ENCODE results near the gene RHEB.

The RHEB gene

DNA sequence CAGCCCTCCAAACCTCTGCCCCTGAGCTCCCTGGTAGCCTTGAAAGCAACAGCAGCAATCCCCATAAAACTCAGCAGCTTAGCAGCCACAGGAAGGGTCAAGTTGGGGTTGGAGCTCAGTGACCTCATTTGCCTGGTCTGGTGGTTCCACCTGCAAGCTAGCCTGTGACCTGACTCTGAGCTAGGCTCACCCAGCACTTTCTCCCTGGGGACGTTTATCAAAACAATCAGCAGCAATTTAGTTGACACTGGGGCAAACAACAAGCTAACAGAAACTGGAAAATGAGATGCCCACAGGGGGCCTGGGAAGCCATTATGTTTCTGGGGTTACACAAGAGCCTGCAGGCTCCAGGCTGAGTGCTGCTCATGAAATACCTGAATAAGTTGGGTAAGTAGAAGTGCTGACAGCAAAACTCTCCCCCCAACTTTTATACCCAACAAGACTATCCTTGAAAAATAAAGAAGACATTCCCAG lies 57.4 kb downstream of the RHEB start:
- H3K27ac ChIP-seq (ENCODE audit: low read depth, low read length) = peak overlapping the region; percentile 42; the same call in 1 of the 2 replicates
- peaks cover 39% of the 10 kb centered on the region for H3K36me3 ChIP-seq (ENCODE audit: insufficient read depth, low read length)
- WGBS = 71% methylated on average over 1 of the region's 1 CpG
- H3K4me3 ChIP-seq (ENCODE audit: low read length) = no peak overlapping the region
- peaks cover 22% of the 10 kb centered on the region for H3K9me3 ChIP-seq (ENCODE audit: insufficient read depth, low read depth, low read length)
- H3K27me3 ChIP-seq (ENCODE audit: insufficient read depth, low read length) = no peaks in the 10 kb centered on the region
- peaks cover 19% of the 10 kb centered on the region for H3K4me1 ChIP-seq (ENCODE audit: insufficient read depth, low read length)
- H3K9ac ChIP-seq (ENCODE audit: low read depth, low read length) = no peak overlapping the region

DNA sequence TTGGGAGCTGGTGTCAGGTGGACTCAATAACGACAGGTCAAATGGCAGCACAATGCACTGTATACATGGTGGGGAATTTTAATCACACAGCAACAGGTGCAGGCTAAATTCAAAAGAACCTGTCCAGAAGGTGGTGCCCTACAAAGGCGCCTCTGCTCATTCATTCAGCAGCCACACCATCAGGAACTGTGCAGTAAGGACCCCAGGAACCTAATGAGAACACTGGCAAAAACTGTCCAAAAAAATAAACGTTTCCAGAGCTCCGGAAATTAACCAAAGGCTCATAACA lies 57.8 kb downstream of the RHEB start:
- no peak overlapping the region for H3K9ac ChIP-seq (ENCODE audit: low read depth, low read length)
- H3K36me3 ChIP-seq (ENCODE audit: insufficient read depth, low read length) = peaks cover 34% of the 10 kb centered on the region
- H3K9me3 ChIP-seq (ENCODE audit: insufficient read depth, low read depth, low read length) = peaks cover 22% of the 10 kb centered on the region
- no peak overlapping the region for H3K4me3 ChIP-seq (ENCODE audit: low read length)
- H3K4me1 ChIP-seq (ENCODE audit: insufficient read depth, low read length) = peaks cover 24% of the 10 kb centered on the region
- peak overlapping the region; percentile 42; the same call in 1 of the 2 replicates for H3K27ac ChIP-seq (ENCODE audit: low read depth, low read length)
- H3K27me3 ChIP-seq (ENCODE audit: insufficient read depth, low read length) = no peaks in the 10 kb centered on the region
- WGBS = 97% methylated on average over 4 of the region's 4 CpGs

DNA sequence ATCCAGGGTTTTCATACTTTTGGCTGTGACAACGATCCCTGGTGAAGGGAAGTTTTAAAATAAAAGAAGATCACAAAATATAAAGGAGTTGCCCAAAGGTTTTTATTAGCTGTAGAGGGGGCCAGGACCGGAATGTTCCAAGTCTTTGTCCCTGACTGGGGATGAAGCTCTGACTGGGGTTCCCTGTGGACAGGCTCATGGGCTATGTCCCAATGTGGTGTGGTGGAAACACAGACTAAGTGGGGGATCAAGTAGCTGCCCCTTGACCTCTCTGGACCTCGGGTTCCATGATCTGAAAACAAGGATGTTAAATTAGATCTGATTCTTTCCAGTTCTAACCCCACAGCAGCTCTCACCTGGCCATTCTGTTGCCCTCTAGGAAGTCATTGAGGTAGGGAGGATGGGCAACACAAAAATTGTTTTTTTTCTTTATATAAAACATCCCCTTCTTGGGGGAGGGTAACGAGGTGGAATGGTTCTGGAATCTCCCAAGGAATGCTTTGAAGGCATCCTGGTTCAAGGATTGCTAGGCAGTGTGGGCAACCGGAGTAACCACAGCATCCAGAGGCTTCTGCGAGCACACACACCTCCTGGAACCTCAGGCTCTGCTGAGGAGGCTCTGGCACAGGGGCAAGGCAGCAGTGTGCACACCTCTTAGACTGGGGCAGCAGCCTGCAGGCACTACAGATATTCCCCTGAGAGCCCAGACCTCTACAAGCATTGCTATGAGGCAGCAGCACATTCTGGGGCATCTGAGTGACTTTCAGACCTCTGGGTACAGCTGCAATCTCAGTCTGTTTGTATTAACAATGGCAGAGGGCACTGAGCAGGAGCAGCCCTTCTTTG lies 58.4 kb downstream of the RHEB start:
- Histone ChIP-seq H3K27ac (ENCODE audit: low read depth, low read length) (no peak overlapping the region; the same call in 1 of the 2 replicates), H3K4me1 (ENCODE audit: insufficient read depth, low read length) (peaks cover 28% of the 10 kb centered on the region), H3K9me3 (ENCODE audit: insufficient read depth, low read depth, low read length) (peaks cover 22% of the 10 kb centered on the region), H3K27me3 (ENCODE audit: insufficient read depth, low read length) (no peaks in the 10 kb centered on the region), H3K9ac (ENCODE audit: low read depth, low read length) (no peak overlapping the region), H3K4me3 (ENCODE audit: low read length) (no peak overlapping the region), H3K36me3 (ENCODE audit: insufficient read depth, low read length) (peaks cover 30% of the 10 kb centered on the region)
- WGBS = 92% methylated on average over 6 of the region's 6 CpGs

DNA sequence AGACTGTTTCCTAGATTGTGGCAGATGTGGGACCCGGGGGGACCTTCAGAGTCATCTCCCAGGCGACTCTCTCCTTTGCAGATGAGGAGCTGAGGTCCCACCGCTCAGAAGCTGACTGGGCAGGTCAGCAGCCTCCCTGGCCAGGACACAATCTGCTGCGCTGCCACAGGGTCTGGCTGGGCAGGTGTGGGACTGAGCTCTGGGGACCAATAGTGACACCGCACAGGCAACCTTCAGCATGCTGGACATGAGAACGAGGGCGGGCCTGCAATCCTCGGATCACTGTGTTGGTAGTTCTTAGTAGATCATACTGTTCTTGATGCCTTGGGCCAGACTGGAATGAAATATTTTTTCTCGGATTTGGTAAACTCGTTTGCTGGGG lies 59.2 kb downstream of the RHEB start:
- Histone ChIP-seq H3K27ac (ENCODE audit: low read depth, low read length) (peak overlapping the region; percentile 49), H3K9me3 (ENCODE audit: insufficient read depth, low read depth, low read length) (peaks cover 22% of the 10 kb centered on the region), H3K4me3 (ENCODE audit: low read length) (no peak overlapping the region), H3K27me3 (ENCODE audit: insufficient read depth, low read length) (no peaks in the 10 kb centered on the region), H3K4me1 (ENCODE audit: insufficient read depth, low read length) (peaks cover 29% of the 10 kb centered on the region), H3K9ac (ENCODE audit: low read depth, low read length) (peak overlapping the region; percentile 46; the same call in 1 of the 2 replicates), H3K36me3 (ENCODE audit: insufficient read depth, low read length) (peaks cover 21% of the 10 kb centered on the region)
- WGBS = 89% methylated on average over 10 of the region's 10 CpGs

DNA sequence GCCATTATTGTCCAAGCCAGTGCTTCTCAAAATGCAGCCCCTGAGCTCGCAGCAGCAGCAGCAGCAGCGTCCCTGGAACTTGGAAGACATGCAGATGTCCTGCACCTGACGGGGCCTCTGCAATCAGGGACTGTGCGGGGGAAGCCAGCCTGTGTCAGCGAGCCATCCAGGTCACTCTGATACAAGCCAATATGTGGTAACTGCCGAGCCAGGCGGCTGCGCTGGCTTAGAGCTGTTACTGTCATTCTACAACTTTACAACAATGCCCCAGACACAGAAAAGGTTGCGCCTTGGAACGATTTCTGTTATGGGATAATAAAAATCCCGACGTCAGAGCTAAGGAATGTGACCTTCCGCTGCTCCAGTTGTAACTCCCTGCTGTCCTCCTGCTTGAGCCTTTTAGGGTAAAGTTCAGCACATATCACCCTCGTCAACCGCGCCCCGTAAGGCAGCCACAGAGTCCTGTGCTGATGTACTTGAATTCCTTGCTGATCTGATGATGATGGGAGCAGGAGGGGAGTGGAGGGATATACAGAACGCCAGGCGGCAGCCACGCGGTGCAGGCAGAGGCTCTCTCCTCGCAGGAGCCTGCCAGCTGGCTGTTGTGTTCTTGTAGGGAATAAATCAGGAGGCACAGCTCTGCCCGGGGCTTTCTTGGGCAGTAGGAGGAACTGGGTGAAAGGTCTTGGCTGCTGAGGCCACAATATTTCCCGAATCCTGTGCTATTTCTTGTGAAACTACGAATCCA lies 59.8 kb downstream of the RHEB start:
- whole genome bisulfite sequencing = 57% methylated on average over 25 of the region's 25 CpGs

DNA sequence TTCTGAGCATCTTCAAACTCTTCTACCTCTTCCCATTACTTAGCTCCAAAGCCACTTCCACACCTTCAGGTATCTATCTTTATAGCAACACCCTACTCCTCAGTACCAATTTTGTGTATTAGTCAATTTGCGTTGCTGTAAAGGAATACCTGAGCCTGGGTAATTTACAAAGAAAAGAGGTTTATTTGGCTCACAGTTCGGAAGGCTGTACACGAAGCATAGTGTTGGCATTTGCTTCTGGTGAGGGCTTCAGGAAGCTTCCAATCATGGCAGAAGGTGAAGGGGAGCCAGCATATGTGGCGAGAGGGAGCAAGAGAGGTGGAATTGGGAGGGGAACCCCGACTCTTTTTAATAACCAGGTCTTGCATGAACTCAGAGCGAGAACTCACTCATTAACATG lies 62.2 kb downstream of the RHEB start:
- Histone ChIP-seq H3K4me3 (ENCODE audit: low read length) (no peak overlapping the region), H3K9ac (ENCODE audit: low read depth, low read length) (no peak overlapping the region), H3K27ac (ENCODE audit: low read depth, low read length) (peak overlapping the region; percentile 86; the same call in 1 of the 2 replicates), H3K9me3 (ENCODE audit: insufficient read depth, low read depth, low read length) (peaks cover 2% of the 10 kb centered on the region; the same call in 1 of the 2 replicates), H3K4me1 (ENCODE audit: insufficient read depth, low read length) (peaks cover 37% of the 10 kb centered on the region), H3K27me3 (ENCODE audit: insufficient read depth, low read length) (no peaks in the 10 kb centered on the region), H3K36me3 (ENCODE audit: insufficient read depth, low read length) (no peaks in the 10 kb centered on the region)
- 94% methylated on average over 6 of the region's 6 CpGs for WGBS

More for the DNA sequence above, 59.8 kb downstream of the RHEB start:
- H3K27me3 ChIP-seq (ENCODE audit: insufficient read depth, low read length) = no peaks in the 10 kb centered on the region
- no peak overlapping the region for H3K4me3 ChIP-seq (ENCODE audit: low read length)
- H3K27ac ChIP-seq (ENCODE audit: low read depth, low read length) = peak overlapping the region; percentile 62
- peaks cover 19% of the 10 kb centered on the region for H3K9me3 ChIP-seq (ENCODE audit: insufficient read depth, low read depth, low read length)
- peak overlapping the region; percentile 46; the same call in 1 of the 2 replicates for H3K9ac ChIP-seq (ENCODE audit: low read depth, low read length)
- H3K4me1 ChIP-seq (ENCODE audit: insufficient read depth, low read length) = peaks cover 29% of the 10 kb centered on the region
- peaks cover 16% of the 10 kb centered on the region for H3K36me3 ChIP-seq (ENCODE audit: insufficient read depth, low read length)

DNA sequence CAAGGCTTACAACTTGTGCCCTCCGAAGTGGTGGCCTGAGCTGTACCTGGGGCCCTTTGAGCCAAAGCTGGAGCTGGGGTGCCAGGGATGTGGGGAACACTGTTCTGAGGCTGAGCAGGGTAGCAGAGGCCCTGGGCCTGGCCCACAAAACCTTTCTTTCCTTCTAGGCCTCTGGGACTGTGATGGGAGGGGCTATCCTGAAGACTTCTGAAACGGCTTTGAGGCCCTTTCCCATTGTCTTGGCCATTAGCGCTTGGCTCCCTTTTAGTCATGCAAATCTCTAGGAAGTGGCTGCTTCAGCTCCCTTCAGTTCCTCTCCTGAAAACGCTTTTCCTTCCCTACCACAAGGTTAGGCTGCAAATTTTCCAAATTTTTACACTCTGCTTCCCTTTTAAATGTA lies 62.9 kb downstream of the RHEB start:
- Histone ChIP-seq H3K27ac (ENCODE audit: low read depth, low read length) (peak overlapping the region; percentile 86), H3K4me3 (ENCODE audit: low read length) (no peak overlapping the region), H3K4me1 (ENCODE audit: insufficient read depth, low read length) (peaks cover 37% of the 10 kb centered on the region), H3K36me3 (ENCODE audit: insufficient read depth, low read length) (no peaks in the 10 kb centered on the region), H3K9me3 (ENCODE audit: insufficient read depth, low read depth, low read length) (no peaks in the 10 kb centered on the region; the same call in 1 of the 2 replicates), H3K9ac (ENCODE audit: low read depth, low read length) (peak overlapping the region; percentile 15; the same call in 1 of the 2 replicates), H3K27me3 (ENCODE audit: insufficient read depth, low read length) (no peaks in the 10 kb centered on the region)
- 28% methylated on average over 4 of the region's 4 CpGs for WGBS

DNA sequence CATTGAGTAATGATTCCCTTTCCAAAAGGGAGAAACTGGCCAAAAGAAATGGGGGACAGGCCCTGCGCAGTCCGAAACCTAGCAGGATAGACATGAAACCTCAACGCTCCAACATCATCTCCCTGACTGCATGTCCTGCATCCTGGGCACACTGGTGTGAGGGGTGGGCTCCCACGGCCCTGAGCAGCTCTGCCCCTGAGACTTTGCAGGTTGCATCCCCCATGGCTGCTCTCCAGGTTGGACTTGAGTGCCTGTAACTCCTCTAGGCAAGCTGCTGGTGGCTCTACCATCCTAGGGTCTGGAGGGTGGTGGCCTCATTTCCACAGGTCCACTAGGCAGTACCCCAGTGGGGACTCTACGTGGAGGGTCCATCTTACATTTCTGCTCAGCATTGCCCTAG lies 63.4 kb downstream of the RHEB start:
- Histone ChIP-seq H3K4me1 (ENCODE audit: insufficient read depth, low read length) (peaks cover 37% of the 10 kb centered on the region), H3K27ac (ENCODE audit: low read depth, low read length) (peak overlapping the region; percentile 86), H3K36me3 (ENCODE audit: insufficient read depth, low read length) (no peaks in the 10 kb centered on the region), H3K4me3 (ENCODE audit: low read length) (no peak overlapping the region), H3K27me3 (ENCODE audit: insufficient read depth, low read length) (no peaks in the 10 kb centered on the region), H3K9ac (ENCODE audit: low read depth, low read length) (peak overlapping the region; percentile 15; the same call in 1 of the 2 replicates), H3K9me3 (ENCODE audit: insufficient read depth, low read depth, low read length) (no peaks in the 10 kb centered on the region; the same call in 1 of the 2 replicates)
- 89% methylated on average over 5 of the region's 5 CpGs for WGBS

DNA sequence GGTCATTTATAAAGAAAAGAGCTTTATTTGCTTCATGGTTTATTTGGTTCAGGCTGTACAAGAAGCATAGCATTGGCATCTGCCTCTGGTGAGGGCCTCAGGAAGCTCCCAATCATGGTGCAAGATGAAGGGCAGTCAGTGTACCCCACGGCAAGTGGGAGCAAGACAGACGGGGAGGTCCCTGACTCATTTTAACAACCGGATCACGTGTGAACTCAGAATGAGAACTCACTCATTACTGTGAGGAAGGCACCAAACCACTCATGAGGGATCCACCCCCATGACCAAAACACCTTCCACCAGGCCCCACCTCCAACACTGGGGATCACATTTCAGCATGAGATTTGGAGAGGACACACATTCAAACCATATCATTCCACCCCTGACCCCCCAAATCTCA lies 64.0 kb downstream of the RHEB start:
- no peaks in the 10 kb centered on the region for H3K36me3 ChIP-seq (ENCODE audit: insufficient read depth, low read length)
- peaks cover 36% of the 10 kb centered on the region for H3K4me1 ChIP-seq (ENCODE audit: insufficient read depth, low read length)
- H3K27ac ChIP-seq (ENCODE audit: low read depth, low read length) = no peak overlapping the region
- H3K4me3 ChIP-seq (ENCODE audit: low read length) = no peak overlapping the region
- H3K9me3 ChIP-seq (ENCODE audit: insufficient read depth, low read depth, low read length) = no peaks in the 10 kb centered on the region; the same call in 1 of the 2 replicates
- no peak overlapping the region for H3K9ac ChIP-seq (ENCODE audit: low read depth, low read length)
- no peaks in the 10 kb centered on the region for H3K27me3 ChIP-seq (ENCODE audit: insufficient read depth, low read length)
- 91% methylated on average over 4 of the region's 4 CpGs for WGBS

DNA sequence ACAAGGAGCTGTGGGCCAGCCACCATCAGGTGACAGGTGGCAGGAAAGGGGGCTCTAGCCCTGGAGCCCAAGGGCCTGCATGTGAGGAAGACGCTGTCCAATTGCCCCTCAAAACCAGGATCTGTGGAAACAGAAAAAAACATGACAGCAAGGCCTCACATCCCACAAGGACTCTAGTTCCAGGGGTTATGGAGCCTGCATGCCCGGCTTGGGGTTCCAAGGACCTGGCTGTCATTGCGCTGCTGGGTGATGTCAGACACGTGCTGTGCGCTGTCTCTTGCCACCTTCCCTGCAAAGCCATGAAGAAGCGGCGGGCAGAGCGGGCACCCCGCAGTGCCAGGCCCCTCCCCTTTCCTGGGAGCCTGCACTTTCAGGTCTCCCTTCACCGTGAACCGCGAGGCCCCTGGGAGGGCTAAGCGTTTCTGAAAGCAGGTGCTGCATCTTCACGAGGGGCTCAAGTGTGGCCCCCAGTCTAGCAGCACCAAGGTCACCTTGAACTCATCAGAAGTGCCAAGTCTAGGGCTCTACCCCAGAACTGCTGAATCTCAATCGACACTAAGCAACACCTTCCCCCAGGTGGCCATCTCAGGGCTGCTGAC lies 64.7 kb downstream of the RHEB start:
- peaks cover 30% of the 10 kb centered on the region for H3K4me1 ChIP-seq (ENCODE audit: insufficient read depth, low read length)
- H3K9ac ChIP-seq (ENCODE audit: low read depth, low read length) = no peak overlapping the region
- no peak overlapping the region for H3K27ac ChIP-seq (ENCODE audit: low read depth, low read length)
- 91% methylated on average over 15 of the region's 15 CpGs for WGBS
- no peak overlapping the region for H3K4me3 ChIP-seq (ENCODE audit: low read length)
- no peaks in the 10 kb centered on the region for H3K36me3 ChIP-seq (ENCODE audit: insufficient read depth, low read length)
- H3K9me3 ChIP-seq (ENCODE audit: insufficient read depth, low read depth, low read length) = no peaks in the 10 kb centered on the region; the same call in 1 of the 2 replicates
- no peaks in the 10 kb centered on the region for H3K27me3 ChIP-seq (ENCODE audit: insufficient read depth, low read length)

DNA sequence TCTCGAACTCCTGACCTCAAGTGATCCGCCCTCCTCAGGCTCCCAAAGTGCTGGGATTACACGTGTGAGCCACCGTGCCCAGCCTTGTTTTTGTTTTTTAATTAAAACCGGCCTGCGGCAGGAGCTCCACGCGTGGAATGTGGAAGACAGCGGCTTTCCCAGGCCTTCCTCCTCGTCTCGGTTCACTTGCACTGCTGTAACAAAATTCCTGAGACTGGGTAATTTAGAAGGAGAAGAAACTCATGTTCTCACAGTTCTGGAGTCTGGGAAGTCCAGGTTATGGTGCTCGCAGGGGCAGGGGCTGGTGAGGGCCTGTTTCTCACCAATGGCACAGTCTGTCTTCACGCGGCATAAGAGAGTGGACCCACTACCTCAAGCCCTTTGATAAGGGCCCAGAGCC lies 65.4 kb downstream of the RHEB start:
- no peaks in the 10 kb centered on the region; the same call in 1 of the 2 replicates for H3K9me3 ChIP-seq (ENCODE audit: insufficient read depth, low read depth, low read length)
- no peak overlapping the region for H3K27ac ChIP-seq (ENCODE audit: low read depth, low read length)
- peaks cover 23% of the 10 kb centered on the region for H3K4me1 ChIP-seq (ENCODE audit: insufficient read depth, low read length)
- no peak overlapping the region for H3K4me3 ChIP-seq (ENCODE audit: low read length)
- WGBS = 89% methylated on average over 14 of the region's 14 CpGs
- no peak overlapping the region for H3K9ac ChIP-seq (ENCODE audit: low read depth, low read length)
- H3K36me3 ChIP-seq (ENCODE audit: insufficient read depth, low read length) = no peaks in the 10 kb centered on the region
- no peaks in the 10 kb centered on the region for H3K27me3 ChIP-seq (ENCODE audit: insufficient read depth, low read length)
